Smooth muscle cell (in vitro differentiated cells): ENCODE data around the gene ZNF584. TPM values are rescaled to one million over a fixed set of nuclear protein-coding genes. Genes with fewer than 3 reads are reported as not detected.
A peak's percentile ranks its signal among the peaks of the same experiment; 100 is the strongest.

ENCODE experiments used
- DNase-seq: peaks from one replicate; lab custom pipeline; 2025; ENCODE audit not compliant: unreplicated experiment; lab: John Stamatoyannopoulos, UW
- H2AFZ ChIP-seq: fragments of 200-600 bp; sonication (generic); 2 replicates; pipeline ENCODE4 v1.6.0; 2016; ENCODE audit warnings: antibody characterized with exemption, low read depth, mild to moderate bottlenecking
- H3F3A ChIP-seq: fragments of 200-600 bp; sonication (generic); 2 replicates; pipeline ENCODE4 v1.6.0; 2017; ENCODE audit warnings: antibody characterized with exemption, low read depth
- H3K27ac ChIP-seq: fragments of 200-600 bp; sonication (generic); 2 replicates; pipeline ENCODE4 v1.5.1; 2016; ENCODE audit warnings: low read depth, mild to moderate bottlenecking
- H3K27me3 ChIP-seq: fragments of 200-600 bp; sonication (generic); 2 replicates; pipeline ENCODE4 v1.6.1; 2016; ENCODE audit warnings: low read depth, mild to moderate bottlenecking
- H3K36me3 ChIP-seq: fragments of 200-600 bp; sonication (generic); 2 replicates; pipeline ENCODE4 v1.5.1; 2016; ENCODE audit warnings: low read depth
- H3K4me1 ChIP-seq: fragments of 200-600 bp; sonication (generic); 2 replicates; pipeline ENCODE4 v1.5.1; 2016; ENCODE audit warnings: low read depth
- H3K4me2 ChIP-seq: fragments of 200-600 bp; sonication (generic); 2 replicates; pipeline ENCODE4 v1.6.0; 2016; ENCODE audit warnings: mild to moderate bottlenecking
- H3K4me3 ChIP-seq: fragments of 200-600 bp; sonication (generic); 2 replicates; pipeline ENCODE4 v1.5.1; 2016; ENCODE audit warnings: mild to moderate bottlenecking
- H3K79me2 ChIP-seq: fragments of 200-600 bp; sonication (generic); 2 replicates; pipeline ENCODE4 v1.6.0; 2016; ENCODE audit warnings: low read depth, mild to moderate bottlenecking
- H3K9ac ChIP-seq: fragments of 200-600 bp; sonication (generic); 2 replicates; pipeline ENCODE4 v1.6.0; 2016; ENCODE audit warnings: low read depth
- H3K9me3 ChIP-seq: fragments of 200-600 bp; sonication (generic); replicated peaks from 2 replicates; pipeline ENCODE4 v1.5.1; 2016; ENCODE audit warnings: low read depth
- H4K20me1 ChIP-seq: fragments of 200-600 bp; sonication (generic); 2 replicates; pipeline ENCODE4 v1.6.0; 2016; ENCODE audit warnings: low read depth
- CTCF ChIP-seq: fragments of 200-600 bp; sonication (generic); IDR thresholded peaks from 2 replicates; pipeline ENCODE4 v1.5.1; 2017; ENCODE audit warnings: borderline replicate concordance, mild to moderate bottlenecking, antibody characterized with exemption; ENCODE audit not compliant: insufficient read depth, poor library complexity, severe bottlenecking
- WGBS: methylation state at CpG from one replicate; pipeline ENCODE4 v1.1.7; 2016; ENCODE audit warnings: low lambda C conversion rate; 5-methylcytosine and 5-hydroxymethylcytosine counted together
- polyA plus RNA-seq: library from polyadenylated mRNA; unstranded; fragments of >200 nt; fragmentation: Nextera tagmentation; extraction: Ambion mirVana; gene quantifications from 2 replicates; pipeline ENCODE4 v1.2.1, GENCODE V29; 2016
- total RNA-seq: library from RNA; depleted of rRNA; stranded (reverse); fragments of >200 nt; gene quantifications from 2 replicates; pipeline ENCODE4 v1.2.3, GENCODE V29; 2014

ZNF584 gene
- total and polyA plus RNA-seq, 2 experiments from 2014 or later: 5.0 to 12.7 TPM

GRCh38 chr19:58406818-58407657 is 1.4 kb upstream of the ZNF584 start:
- H3K27me3 ChIP-seq: no peaks in the 10 kb centered on the region
- no peaks in the 10 kb centered on the region for H3F3A ChIP-seq
- H3K36me3 ChIP-seq: no peaks in the 10 kb centered on the region
- no peaks in the 10 kb centered on the region for H4K20me1 ChIP-seq
- peak overlapping the region; percentile 96 for H3K4me2 ChIP-seq
- no peak overlapping the region for H2AFZ ChIP-seq
- peak; percentile 50 for TF ChIP-seq CTCF
- peak overlapping the region; percentile 91 for H3K9ac ChIP-seq
- peak overlapping the region; percentile 88 for H3K4me3 ChIP-seq
- H3K27ac ChIP-seq: peak overlapping the region; percentile 85
- peaks cover 21% of the 10 kb centered on the region for H3K79me2 ChIP-seq
- WGBS: 81% methylated on average over 10 of the region's 10 CpGs
- no peak for DNase-seq
- no peaks in the 10 kb centered on the region for H3K9me3 ChIP-seq
- H3K4me1 ChIP-seq: peaks cover 4% of the 10 kb centered on the region

- no peaks in the 10 kb centered on the region for H3K4me1 ChIP-seq
- no peaks in the 10 kb centered on the region for H3K36me3 ChIP-seq
- no peaks in the 10 kb centered on the region for H3K9me3 ChIP-seq
- H3K27me3 ChIP-seq: no peaks in the 10 kb centered on the region
- H3K4me2 ChIP-seq: peak overlapping the region; percentile 96
- H4K20me1 ChIP-seq: no peaks in the 10 kb centered on the region
- WGBS: 16% methylated on average over 22 of the region's 22 CpGs
- no peak for DNase-seq
- peaks cover 21% of the 10 kb centered on the region for H3K79me2 ChIP-seq
- no peak for TF ChIP-seq CTCF
- no peaks in the 10 kb centered on the region for H3F3A ChIP-seq
- peak overlapping the region; percentile 91 for H3K9ac ChIP-seq
- H3K27ac ChIP-seq: peak overlapping the region; percentile 85
- H2AFZ ChIP-seq: peak overlapping the region; percentile 71
- H3K4me3 ChIP-seq: peak overlapping the region; percentile 88
Measured at GRCh38 chr19:58407658-58408151, 744 bp upstream of the ZNF584 start.

GRCh38 chr19:58409010-58409790 is 751 bp downstream of the ZNF584 start:
- no peak for DNase-seq
- H3K27me3 ChIP-seq: no peaks in the 10 kb centered on the region
- 11% methylated on average over 34 of the region's 34 CpGs for WGBS
- H3K27ac ChIP-seq: peak overlapping the region; percentile 85
- no peaks in the 10 kb centered on the region for H3K9me3 ChIP-seq
- H2AFZ ChIP-seq: peak overlapping the region; percentile 71
- peak overlapping the region; percentile 88 for H3K4me3 ChIP-seq
- peak overlapping the region; percentile 96 for H3K4me2 ChIP-seq
- TF ChIP-seq CTCF: no peak
- H3K9ac ChIP-seq: peak overlapping the region; percentile 91
- H3K36me3 ChIP-seq: no peaks in the 10 kb centered on the region
- no peaks in the 10 kb centered on the region for H3K4me1 ChIP-seq
- H4K20me1 ChIP-seq: no peaks in the 10 kb centered on the region
- peaks cover 31% of the 10 kb centered on the region for H3K79me2 ChIP-seq
- H3F3A ChIP-seq: no peaks in the 10 kb centered on the region
